ENCODE measurements around the gene ITGA5.

The ITGA5 gene

DNA sequence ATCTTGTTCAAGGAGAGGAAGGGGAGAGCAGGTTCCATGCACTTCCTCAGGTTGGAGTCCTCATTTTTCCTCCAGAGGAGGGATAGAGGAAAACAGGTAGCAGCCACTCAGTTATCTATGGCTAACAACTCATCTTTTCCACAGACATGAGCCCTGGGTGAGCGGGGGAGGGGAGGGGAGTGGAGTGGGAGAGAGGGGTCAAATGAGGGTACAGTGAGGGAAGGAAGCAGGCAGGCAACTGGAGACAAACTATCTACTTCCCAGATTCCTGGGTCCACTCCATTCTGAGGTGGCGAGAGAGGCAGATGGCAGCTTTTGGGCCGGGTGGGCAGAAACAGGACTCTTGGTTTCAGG, 32.0 kb downstream of the ITGA5 start:
- no peak for DNase-seq

DNA sequence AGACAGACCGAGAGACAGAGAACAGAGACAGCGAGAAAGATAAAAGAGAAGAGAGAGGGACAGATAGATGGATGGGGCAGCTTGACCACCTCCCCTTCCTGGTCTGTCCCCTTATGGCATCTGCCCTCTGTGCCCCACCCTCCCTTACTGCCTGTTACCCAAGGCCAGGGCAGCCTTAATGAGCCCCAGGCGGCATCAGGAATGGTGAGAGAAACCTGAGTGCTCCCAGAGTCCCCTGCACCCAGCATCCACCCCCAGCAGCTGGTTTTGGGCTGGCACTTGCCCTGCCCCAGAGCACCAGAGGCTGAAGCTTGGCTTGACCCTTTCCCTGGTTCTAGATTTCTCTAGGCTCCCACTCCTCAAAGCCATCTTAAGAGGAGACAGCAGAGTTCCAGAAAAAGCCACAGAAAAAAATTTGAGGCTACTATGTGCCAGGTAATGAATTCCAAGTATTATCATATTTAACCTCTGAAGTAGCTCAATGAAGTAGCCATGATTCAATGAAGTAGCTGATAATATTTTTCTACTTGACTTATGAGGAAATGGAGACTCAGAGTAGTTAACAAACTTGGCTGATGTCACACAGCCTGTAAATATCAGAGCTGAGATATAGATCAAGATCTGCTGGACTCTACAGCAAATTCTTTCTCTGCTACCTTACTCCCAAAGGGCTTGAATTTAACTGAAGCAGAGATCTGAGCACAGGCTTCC, 32.5 kb downstream of the ITGA5 start:
- no peak for DNase-seq

DNA sequence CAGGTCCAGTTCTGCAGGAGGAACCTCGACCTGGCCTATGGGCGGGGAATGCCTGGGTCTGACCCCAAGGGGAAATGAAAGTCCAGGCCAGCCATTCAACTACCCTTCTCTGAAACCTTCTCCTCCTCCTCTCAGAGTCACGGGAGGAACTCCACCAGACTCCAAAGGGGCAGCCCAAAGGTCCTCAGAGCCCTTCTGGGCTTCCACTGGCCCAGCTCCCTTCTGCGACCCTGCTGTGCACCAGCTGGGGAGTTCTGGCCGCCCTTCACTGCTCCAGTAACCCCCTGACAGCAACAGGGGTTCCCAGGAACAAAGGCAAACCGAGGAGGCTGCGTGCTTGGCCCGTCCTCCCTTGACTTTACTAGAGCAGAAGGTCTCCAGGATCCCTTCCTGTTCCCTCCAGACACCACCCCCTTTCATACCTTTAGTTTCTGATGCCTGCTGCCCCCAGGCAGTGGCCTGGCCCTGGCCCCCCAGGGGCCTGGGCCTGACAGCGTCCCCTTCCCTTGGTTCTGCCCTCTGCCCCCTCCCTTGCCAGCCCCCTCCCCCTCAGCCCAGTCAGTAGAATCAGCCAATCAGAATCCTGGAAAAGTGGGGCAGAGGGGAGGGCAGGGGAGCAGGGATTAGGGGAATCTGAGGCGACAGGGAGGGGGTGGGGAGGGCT, 33.7 kb downstream of the ITGA5 start:
- no peak for DNase-seq

DNA sequence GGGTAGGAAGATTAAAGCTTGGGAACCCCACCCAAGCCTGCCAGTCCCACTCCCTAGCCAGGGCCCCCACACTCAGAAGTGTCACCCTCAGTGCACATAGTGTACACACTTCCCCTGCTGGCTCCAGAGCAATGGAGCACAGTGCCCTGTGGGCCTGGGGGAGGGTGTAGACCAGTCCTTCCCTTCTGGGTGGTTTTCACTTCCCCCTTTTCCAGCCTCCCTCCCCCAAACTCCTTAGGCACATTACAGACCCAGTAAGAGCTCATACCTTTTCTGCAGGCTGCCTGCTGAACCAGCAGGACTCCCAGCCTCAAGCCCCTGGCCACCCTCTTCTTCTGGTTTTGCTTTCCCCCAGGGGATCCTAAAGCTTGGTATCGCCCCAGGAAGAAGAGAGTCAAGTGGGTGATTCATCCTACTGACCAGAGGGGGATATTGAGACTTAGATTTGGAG, 34.5 kb downstream of the ITGA5 start, which contains the start of gene ZNF385A:
Gene ZNF385A (minus strand): TSS at position 143 of the 451 bp plus-strand sequence. CDS start 219 bp downstream, outside the sequence.
- peak in 1 of 2 donors; percentile 49 for DNase-seq

DNA sequence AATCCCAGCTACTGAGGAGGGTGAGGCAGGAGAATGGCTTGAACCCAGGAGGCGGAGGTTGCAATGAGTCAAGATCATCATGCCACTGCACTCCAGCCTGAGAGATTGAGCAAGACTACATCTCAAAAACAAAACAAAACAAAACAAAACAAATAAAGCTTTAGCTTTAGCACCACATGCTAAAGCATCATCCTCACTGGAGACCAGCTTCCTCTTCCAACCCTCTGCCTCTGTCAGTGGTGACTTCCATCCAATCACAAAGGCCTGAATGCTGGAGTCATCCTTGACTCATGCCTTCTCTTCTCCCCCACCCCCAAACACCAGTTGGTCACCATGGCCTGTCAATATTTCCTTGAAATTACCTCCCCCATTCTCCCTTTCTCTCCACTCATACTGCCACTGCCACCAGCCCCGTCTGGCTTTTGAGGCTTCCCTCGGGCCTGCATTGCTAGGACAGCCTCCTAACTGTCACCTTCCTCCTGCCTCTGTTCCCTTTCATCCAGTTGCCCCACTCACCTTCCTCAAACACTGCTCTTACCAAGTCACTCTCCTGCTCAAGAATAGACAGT, 35.9 kb downstream of the ITGA5 start:
- no peak for DNase-seq

DNA sequence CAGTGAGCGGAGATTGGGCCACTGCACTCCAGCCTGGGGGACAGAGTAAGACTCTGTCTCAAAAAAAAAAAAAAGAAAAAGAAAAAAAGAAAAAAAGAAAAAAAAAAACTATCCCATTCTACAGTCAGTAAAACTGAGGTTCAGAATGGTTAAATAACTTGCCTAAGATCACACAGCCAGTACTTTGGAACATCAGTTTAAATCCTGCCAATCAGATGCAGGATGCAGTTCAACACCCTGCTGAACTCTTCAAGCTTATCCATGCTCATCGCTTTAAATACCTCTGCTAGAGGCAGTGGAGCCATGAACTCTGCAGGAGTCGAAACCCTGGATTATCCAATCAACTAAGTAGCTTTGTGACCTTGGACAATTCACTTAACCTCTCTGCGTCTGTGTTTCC, 37.9 kb downstream of the ITGA5 start:
- DNase-seq: no peak

DNA sequence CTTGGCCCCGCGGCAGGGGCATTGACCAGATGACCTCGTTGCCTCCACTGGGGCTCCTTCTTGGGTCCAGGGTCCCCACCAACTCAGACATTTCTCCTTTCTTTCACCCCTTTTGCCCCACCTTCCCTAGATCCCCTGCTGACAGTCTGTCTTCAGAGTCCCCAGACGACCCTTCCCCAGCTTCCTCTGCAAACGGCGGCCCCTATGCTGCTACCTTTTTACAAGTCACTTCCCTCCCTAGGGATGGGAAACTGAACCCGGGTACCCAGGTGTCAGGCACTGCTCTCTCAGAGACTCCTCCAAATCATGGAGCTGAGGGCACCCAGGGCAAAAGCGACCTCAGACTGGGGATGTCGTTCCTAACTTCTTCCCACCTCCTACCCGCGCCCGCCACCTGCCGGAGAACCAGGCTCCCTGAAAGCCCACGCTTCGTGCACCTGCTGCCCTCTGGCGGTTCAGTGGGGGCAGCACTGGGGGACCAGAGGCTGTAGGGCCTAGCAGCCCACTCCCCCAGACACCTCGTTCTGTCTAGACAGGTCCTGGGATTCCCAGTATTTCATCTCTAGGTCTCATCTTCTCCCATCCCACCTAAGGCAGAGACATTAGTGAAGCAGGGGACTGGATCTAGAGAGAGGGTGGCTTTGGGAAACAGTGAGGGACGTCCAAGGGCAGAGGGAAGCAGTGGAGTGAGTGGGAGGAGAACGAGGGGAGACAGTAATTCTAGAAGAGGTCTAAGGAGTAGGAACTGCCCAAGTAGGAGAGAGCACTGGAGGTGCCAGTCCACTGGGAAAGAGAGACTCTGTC, 39.5 kb downstream of the ITGA5 start:
- DNase-seq: peak; percentile 79 to 85

DNA sequence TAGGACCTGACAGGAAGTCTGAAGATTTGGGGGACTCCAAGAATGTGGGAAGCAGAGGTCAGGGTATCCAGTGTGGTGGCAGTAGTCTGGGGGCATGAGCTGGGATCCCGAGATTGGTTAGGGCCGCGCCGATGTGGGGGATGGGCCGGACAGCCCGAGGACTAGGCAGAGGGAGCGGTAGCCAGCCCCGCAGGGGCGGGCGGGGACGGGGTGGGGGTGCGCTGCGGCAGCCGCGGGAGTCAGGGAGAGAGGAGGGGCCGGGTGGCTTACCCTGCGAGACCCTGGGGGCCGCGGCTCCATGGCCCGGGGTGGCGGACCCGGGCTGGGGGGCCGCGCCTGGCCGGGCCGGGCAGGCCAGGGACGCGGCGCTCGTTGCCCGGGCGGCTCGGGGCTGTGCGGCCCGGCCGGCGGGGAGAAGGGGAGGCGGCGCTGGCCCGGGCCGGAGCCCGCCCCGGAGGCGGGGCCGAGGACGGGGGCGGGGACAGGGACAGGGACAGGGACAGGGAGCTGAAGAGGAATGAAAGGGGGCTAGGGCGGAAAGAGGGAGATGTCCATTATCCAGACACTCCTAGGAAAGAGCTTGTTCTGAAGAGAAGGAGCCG, 40.2 kb downstream of the ITGA5 start:
- peak; percentile 21 to 51 for DNase-seq

DNA sequence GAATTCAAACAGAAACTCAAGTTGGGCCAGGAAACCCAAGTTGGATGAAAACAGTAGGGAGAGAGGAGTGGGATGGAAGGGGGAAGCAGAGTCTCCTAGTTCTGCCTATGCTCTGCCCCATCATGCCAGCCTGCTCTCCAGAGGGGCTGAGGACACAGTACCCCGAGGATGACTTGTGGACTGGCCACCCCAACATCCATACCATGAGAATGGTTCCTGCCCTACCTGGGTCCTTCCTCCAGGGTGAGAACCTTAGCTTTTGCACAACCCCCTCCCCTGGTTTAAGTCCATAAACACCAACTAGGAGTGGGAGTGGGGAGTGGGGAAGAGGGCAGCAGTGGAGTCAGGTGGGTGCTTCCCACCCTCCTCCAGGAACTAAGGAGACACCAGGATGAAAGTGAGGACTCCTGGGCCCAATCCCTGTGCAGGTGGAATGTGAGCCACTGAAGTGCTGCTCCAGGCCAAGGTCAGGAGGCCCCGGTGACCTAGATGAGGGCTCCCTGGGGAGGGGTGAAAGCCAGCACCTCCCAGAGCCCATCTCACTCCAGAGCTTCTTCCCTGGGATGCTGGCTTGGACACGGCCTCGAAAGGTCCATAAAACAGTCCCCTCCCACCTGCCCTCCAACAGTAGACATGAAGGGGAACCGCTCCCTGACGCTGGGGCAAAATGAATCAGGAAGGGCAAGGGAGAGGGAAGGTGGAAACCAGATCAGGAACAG, 41.1 kb downstream of the ITGA5 start:
- DNase-seq: no peak

DNA sequence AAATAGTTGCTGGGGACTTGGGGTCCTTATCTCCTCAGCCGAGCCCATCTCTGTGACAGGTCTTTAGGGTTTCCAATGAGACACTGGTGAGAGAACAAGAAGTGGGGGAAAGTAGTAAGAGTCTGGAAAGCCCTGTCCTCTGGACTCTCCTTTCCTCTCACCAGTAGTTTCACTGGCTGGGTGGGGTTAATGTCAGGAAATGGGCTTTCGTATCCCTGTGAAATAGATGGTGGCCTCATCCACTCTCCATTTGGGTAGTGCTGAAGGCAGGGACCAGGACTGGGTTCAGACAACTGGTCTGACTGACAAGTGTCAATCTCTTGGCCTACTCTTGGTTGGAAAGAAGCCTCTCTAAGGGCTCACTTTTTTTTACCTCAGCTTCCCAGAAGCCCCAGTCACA, 42.1 kb downstream of the ITGA5 start:
- DNase-seq: no peak

DNA sequence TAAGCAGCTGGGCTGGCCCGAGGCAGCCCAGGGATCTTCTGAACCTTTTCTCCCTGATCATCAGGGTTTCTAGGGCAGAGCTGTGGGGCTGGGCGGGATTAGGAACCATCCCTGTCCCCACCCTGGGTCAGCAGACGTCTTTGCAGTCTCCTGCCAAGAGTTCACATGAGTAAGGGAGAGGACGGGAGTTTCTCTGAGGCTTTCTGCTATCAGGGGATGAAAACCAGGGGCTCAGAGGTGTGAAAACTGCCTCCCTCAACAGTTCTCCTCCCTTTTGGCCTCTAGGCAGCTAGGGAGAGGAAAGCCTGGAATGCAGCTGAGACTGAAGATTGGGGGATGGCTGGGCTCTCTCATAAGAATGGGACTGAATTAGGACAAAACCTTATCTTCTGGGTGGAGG, 42.5 kb downstream of the ITGA5 start:
- no peak for DNase-seq

DNA sequence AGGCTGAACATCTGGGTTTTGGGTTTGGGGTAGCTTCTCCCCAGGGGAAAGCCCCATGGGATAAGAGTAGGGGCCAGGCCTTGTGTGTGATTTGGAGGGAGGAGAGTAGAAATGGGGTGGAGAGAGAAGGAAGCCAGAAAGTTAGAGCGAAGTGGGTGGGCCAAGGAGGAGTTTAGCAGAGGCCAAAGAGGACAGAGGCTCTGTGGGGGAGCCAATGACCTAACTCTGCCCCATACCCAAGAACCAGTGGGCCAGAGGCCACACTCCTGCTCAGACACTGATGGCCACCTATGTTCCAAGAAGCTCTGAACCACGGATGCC, 43.8 kb downstream of the ITGA5 start:
- no peak for DNase-seq

DNA sequence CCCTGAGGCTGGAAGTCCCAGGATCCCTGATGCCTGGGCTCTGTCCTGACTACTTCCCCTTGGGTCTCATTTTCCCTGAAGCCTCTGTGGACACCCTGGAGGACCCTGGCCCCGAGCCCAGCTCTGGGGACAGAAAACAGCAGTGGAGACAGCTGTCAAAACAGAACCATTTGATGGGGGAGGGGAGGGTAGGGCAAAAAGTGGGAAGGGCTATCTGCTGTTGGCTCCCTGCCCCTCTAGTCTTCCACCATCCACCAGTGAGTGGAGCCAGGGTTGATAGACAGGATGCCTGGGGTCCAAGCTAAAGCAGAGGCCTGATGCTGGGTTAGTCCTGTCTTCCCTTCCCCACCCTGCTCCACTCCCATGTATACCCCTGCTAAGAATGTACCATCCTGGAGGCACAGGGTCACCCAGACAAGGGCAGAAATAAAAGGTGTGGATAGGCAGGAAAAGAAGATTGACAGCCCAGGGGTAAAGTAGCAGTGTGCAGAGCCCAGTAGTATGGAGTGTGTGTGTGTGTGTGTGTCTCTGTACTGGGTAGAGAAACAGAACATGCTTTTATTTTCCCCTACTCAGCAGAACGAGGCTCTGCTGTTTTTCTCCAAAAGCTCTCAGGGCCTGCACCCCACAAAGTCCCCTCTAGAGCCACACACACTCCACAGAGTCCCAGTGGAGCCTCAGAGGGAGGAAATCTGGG, 44.4 kb downstream of the ITGA5 start:
- DNase-seq: no peak

DNA sequence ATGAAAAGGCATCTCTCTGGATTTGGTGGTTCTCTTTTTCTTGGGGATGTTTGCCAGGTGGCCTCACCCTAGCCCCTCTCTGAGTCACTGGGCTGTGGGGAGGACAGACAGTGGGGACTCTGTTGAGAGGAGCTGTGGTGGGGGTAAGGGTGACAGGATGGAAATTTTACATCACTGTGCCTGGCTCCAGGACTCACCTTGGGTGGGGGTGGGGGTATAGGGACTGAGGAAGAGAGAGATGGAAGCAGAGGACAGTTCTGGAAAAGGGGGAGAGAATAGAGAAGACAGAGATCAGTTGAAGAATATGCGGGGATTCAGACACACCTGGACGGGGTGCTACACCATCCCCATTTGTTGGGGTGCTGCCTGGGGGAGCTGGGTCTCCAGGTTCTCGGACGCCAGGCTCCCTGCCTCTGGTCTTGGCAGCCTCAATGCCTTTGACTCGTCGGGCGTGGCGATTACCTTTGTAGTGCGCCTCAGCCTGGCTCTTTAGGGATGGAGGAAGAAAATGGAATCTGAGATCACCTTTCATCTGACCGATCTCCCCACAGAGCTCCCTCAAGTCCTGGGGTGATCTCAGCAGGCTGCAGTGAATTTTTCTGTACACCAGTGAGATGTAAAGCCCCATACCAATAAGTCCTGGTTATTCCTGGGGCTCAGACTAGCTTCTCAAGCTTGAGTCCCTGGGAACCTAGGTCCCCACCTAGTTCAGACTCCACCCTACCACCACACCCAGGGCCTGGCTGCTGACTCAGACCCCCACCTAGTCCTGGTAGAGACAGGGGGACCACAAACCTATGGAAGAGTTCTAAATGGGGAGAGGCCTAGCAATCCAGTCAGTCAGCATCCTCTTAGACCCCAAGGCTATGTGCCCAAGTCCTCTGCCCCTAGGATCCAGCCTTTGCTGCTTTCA, 45.2 kb downstream of the ITGA5 start:
- DNase-seq: no peak

DNA sequence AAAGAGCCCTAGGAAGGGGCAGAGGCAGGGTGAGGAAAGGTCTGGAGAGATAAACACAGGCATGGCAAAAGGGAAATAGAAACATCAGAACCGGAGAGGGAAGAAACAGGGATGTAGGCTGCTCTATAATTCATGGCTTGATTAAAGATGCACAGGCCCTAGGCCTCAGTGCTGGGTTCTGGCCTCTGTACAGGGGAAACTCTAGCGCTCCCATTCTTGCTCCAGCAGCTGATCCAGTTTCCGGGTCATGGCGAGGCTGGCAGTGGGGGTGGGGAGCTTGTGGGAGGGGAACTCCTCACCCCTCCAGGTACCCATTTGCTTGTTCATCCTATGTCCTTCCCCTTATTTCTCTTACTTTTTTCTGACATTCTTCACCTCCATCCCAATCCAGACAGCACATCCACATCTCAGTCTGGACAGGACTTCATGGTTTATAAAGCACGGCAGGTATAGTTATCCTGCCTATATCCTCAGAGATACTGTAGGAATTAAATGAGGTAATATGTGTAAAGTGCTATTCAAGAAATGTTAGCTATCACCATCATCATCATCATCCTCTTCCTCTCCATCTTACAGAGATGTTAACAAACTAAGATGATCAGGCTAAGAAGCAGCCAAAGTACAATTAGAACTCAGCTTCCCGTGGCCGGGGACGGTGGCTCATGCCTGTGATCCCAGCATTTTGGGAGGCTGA, 46.8 kb downstream of the ITGA5 start:
- no peak for DNase-seq

DNA sequence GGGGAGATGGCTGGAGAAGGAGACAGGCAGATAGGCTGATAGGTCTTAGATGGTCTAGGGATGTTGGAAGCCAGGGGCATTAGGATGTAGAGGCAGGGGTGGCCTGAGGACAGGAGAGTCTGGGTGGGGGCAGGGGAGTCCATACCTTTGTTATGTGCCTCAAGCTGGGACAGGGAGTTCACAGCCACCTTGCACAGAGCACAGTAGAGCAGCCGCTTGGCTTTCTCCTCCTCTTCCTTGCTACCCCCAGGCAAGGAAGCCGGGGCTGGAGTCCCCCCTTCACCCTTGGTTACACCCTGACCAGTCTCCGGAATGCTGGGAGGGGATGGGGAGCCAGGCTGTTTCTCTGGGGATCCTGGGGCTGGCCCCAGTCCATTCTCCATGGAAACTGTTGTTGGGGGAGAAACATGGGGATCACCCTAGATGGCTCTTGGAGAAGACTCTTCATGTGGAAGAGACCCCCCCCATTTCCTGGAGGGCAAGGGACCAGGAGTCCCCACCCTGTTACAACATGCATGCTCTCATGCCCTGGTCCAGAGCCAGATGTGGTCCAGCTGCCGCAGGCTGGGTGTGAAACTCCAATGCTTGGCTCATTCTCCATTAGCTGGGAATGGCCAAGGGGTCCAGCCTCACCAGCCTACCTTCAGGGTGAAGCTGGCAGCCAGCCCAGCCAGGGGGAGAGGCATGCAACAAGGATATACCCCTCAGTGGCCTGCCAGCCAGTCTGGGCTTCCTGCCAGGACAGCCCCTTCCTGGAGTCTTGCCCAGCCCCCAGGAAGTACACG, 47.5 kb downstream of the ITGA5 start:
- no peak for DNase-seq

DNA sequence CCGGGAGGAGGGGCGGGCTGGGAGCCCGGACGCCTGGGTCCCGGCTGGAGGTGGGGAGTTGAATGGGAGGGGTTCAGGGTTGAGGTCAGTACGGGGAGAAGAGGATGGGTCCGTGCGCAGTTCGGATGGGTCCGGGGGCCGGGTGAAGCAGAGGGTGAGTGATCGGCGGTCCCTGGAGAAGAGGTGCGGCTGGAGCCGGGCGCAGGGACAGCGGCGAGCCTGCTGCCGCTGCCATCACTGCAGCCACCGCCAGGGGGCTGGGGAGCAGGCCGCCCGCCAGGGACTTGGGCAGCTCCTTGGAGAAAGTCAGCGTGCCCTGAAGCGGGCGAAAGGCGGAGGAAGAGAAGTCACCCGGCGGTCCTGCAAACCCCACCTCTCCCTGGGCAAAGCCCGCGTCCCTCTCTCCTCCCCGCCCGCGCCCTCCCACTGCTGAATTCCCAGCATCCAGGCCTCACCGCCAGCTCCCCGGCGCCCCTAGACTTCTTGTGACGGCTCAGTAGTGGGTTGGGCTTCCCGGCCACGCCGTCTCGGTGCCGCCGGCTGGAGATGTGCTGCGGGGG, 48.8 kb downstream of the ITGA5 start:
- DNase-seq: peak; percentile 63 to 79

DNA sequence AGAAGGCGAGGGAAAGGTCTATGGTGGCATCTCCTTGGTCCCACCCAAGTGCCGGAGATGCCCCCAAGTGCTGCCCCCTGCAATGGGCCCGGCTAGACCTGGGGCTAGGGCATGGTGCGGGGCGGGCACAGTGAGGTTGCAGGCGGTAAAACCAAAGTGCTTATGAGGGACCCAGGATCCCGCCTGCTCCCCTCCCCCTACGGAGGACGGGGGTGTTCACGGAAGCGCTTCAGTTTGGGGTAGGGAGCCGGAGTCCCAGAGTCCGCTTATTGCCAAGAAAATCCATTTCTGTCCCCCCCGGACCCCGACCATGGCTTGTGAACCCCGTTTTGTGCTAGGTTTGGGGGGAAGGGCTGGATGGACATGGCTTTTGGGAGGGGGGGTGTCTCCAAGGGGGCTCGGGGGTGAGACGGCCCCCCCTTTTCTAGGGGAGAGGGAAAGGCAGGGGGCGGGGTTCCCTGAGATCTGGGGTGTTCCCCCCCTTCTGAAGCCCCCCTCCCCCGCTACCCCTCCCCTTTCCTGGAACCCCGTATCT, 49.4 kb downstream of the ITGA5 start:
- no peak for DNase-seq
